Activated CD4-positive, alpha-beta T cell treated with anti-CD3 and anti-CD28 coated beads, Interleukin-2, amount 10 ng/mL, durations not matched to agents 24 days and 14 days (primary cell): Measurements from ENCODE around the gene POP4. TPM values are rescaled to one million over a fixed set of nuclear protein-coding genes. Genes with fewer than 3 reads are reported as not detected.

ENCODE experiments used
- DNase-seq: peaks from one replicate; pipeline ENCODE4 v3.0.0; 2022
- H3K27ac Mint-ChIP-seq: one replicate; pipeline ENCODE4 v1.8.0; 2022; ENCODE audit warnings: mild to moderate bottlenecking, mixed read lengths
- H3K27me3 Mint-ChIP-seq: one replicate; pipeline ENCODE4 v1.8.0; 2022; ENCODE audit warnings: mixed read lengths
- H3K36me3 Mint-ChIP-seq: one replicate; pipeline ENCODE4 v1.8.0; 2022; ENCODE audit warnings: low read depth, mild to moderate bottlenecking, mixed read lengths
- H3K4me1 Mint-ChIP-seq: one replicate; pipeline ENCODE4 v1.8.0; 2021; ENCODE audit warnings: mixed read lengths
- H3K4me3 Mint-ChIP-seq: one replicate; pipeline ENCODE4 v1.8.0; 2022; ENCODE audit warnings: mild to moderate bottlenecking, moderate library complexity, mixed read lengths
- H3K9me3 Mint-ChIP-seq: one replicate; pipeline ENCODE4 v1.8.0; 2021; ENCODE audit warnings: mixed read lengths
- intact Hi-C: fragments of 100-400 bp; cut with micrococcal nuclease; formaldehyde crosslinking; loops from one replicate; pipeline ENCODE4 v1.15.1; 2023
- total RNA-seq: library from RNA; stranded (reverse); gene quantifications from 2 replicates; pipeline ENCODE4 v1.2.3, GENCODE V29; 2022

Gene POP4
- total RNA-seq, 1 donor from 2014 or later, result 121 TPM

- DNase-seq, result peak; percentile 96
- intact Hi-C loops, result loop anchor here (1.0 kb wide), 3 partner anchors 58 to 106 kb away; no protein-coding TSS in a partner anchor
- H3K9me3 Mint-ChIP-seq, result no peaks in the 10 kb centered on the region
- H3K36me3 Mint-ChIP-seq, result peaks cover 54% of the 10 kb centered on the region
- H3K4me1 Mint-ChIP-seq, result peaks cover 22% of the 10 kb centered on the region
- peaks cover 2% of the 10 kb centered on the region for H3K27me3 Mint-ChIP-seq
- no peak overlapping the region for H3K4me3 Mint-ChIP-seq
- peak overlapping the region; percentile 77 for H3K27ac Mint-ChIP-seq
Observed at GRCh38 chr19:29610574-29611271, 4.6 kb downstream of the POP4 start.

GRCh38 chr19:29612121-29612520 lies 6.0 kb downstream of the POP4 start:
- no peak for DNase-seq
- H3K4me1 Mint-ChIP-seq, result peaks cover 13% of the 10 kb centered on the region
- H3K9me3 Mint-ChIP-seq, result no peaks in the 10 kb centered on the region
- intact Hi-C loops, result no loop called here
- H3K36me3 Mint-ChIP-seq, result peaks cover 57% of the 10 kb centered on the region
- H3K27ac Mint-ChIP-seq, result no peak overlapping the region
- no peak overlapping the region for H3K4me3 Mint-ChIP-seq
- no peaks in the 10 kb centered on the region for H3K27me3 Mint-ChIP-seq

- peaks cover 11% of the 10 kb centered on the region for H3K4me1 Mint-ChIP-seq
- H3K36me3 Mint-ChIP-seq, result peaks cover 58% of the 10 kb centered on the region
Observed at GRCh38 chr19:29612801-29613595, 6.9 kb downstream of the POP4 start.

GRCh38 chr19:29614046-29614445 lies 8.0 kb downstream of the POP4 start:
- no peak for DNase-seq
- Mint-ChIP-seq H3K9me3 (no peaks in the 10 kb centered on the region), H3K4me1 (peaks cover 8% of the 10 kb centered on the region), H3K36me3 (peaks cover 52% of the 10 kb centered on the region), H3K4me3 (no peak overlapping the region), H3K27ac (no peak overlapping the region), H3K27me3 (no peaks in the 10 kb centered on the region)
- intact Hi-C loops, result no loop called here

More at GRCh38 chr19:29612801-29613595, 6.9 kb downstream of the POP4 start:
- Mint-ChIP-seq H3K9me3 (no peaks in the 10 kb centered on the region), H3K27me3 (no peaks in the 10 kb centered on the region), H3K27ac (no peak overlapping the region), H3K4me3 (no peak overlapping the region)
- intact Hi-C loops, result no loop called here
- no peak for DNase-seq

- no peak for DNase-seq
- H3K27ac Mint-ChIP-seq, result no peak overlapping the region
- H3K36me3 Mint-ChIP-seq, result peaks cover 48% of the 10 kb centered on the region
- no peak overlapping the region for H3K4me3 Mint-ChIP-seq
- H3K4me1 Mint-ChIP-seq, result peaks cover 8% of the 10 kb centered on the region
- no peaks in the 10 kb centered on the region for H3K9me3 Mint-ChIP-seq
- H3K27me3 Mint-ChIP-seq, result no peaks in the 10 kb centered on the region
- intact Hi-C loops, result no loop called here
Observed at GRCh38 chr19:29614780-29615179, 8.7 kb downstream of the POP4 start.

- H3K9me3 Mint-ChIP-seq, result no peaks in the 10 kb centered on the region
- no peaks in the 10 kb centered on the region for H3K27me3 Mint-ChIP-seq
- intact Hi-C loops, result no loop called here
- no peak for DNase-seq
- peaks cover 41% of the 10 kb centered on the region for H3K36me3 Mint-ChIP-seq
- peaks cover 14% of the 10 kb centered on the region for H3K4me1 Mint-ChIP-seq
- no peak overlapping the region for H3K4me3 Mint-ChIP-seq
- H3K27ac Mint-ChIP-seq, result no peak overlapping the region
Observed at GRCh38 chr19:29615891-29616425, 9.9 kb downstream of the POP4 start.

GRCh38 chr19:29616541-29616940 lies 10.5 kb downstream of the POP4 start:
- Mint-ChIP-seq H3K27me3 (no peaks in the 10 kb centered on the region), H3K36me3 (peaks cover 38% of the 10 kb centered on the region), H3K9me3 (no peaks in the 10 kb centered on the region), H3K4me3 (no peak overlapping the region), H3K27ac (no peak overlapping the region), H3K4me1 (peaks cover 18% of the 10 kb centered on the region)
- intact Hi-C loops, result no loop called here
- no peak for DNase-seq

- Mint-ChIP-seq H3K27ac (no peak overlapping the region), H3K4me3 (no peak overlapping the region), H3K9me3 (no peaks in the 10 kb centered on the region), H3K36me3 (peaks cover 30% of the 10 kb centered on the region), H3K27me3 (no peaks in the 10 kb centered on the region), H3K4me1 (peaks cover 28% of the 10 kb centered on the region)
- no peak for DNase-seq
- intact Hi-C loops, result no loop called here
Observed at GRCh38 chr19:29617366-29618266, 11.5 kb downstream of the POP4 start.

GRCh38 chr19:29618434-29618833 lies 12.4 kb downstream of the POP4 start:
- H3K27ac Mint-ChIP-seq, result no peak overlapping the region
- H3K4me1 Mint-ChIP-seq, result peaks cover 37% of the 10 kb centered on the region
- H3K36me3 Mint-ChIP-seq, result peaks cover 21% of the 10 kb centered on the region
- H3K4me3 Mint-ChIP-seq, result no peak overlapping the region
- no peaks in the 10 kb centered on the region for H3K9me3 Mint-ChIP-seq
- no peaks in the 10 kb centered on the region for H3K27me3 Mint-ChIP-seq
- intact Hi-C loops, result no loop called here
- no peak for DNase-seq

- Mint-ChIP-seq H3K27me3 (no peaks in the 10 kb centered on the region), H3K4me3 (no peak overlapping the region), H3K9me3 (no peaks in the 10 kb centered on the region), H3K36me3 (peaks cover 18% of the 10 kb centered on the region), H3K27ac (no peak overlapping the region), H3K4me1 (peaks cover 41% of the 10 kb centered on the region)
- no peak for DNase-seq
- intact Hi-C loops, result no loop called here
Observed at GRCh38 chr19:29618871-29619270, 12.8 kb downstream of the POP4 start.

- DNase-seq, result peak; percentile 78
- intact Hi-C loops, result loop anchor here (5.0 kb wide), 1 partner anchor 66 kb away; no protein-coding TSS in a partner anchor
- peaks cover 7% of the 10 kb centered on the region for H3K36me3 Mint-ChIP-seq
- peak overlapping the region; percentile 56 for H3K27ac Mint-ChIP-seq
- no peaks in the 10 kb centered on the region for H3K27me3 Mint-ChIP-seq
- H3K4me3 Mint-ChIP-seq, result peak overlapping the region; percentile 69
- H3K9me3 Mint-ChIP-seq, result no peaks in the 10 kb centered on the region
- H3K4me1 Mint-ChIP-seq, result peaks cover 49% of the 10 kb centered on the region
Observed at GRCh38 chr19:29620931-29621351, 14.9 kb downstream of the POP4 start.

- intact Hi-C loops, result loop anchor here (2.0 to 5.0 kb wide), 2 partner anchors 42 to 65 kb away; partner anchors contain the start of gene PLEKHF1
- no peaks in the 10 kb centered on the region for H3K9me3 Mint-ChIP-seq
- peak overlapping the region; percentile 45 for H3K27ac Mint-ChIP-seq
- H3K27me3 Mint-ChIP-seq, result no peaks in the 10 kb centered on the region
- no peaks in the 10 kb centered on the region for H3K36me3 Mint-ChIP-seq
- peak; percentile 73 for DNase-seq
- H3K4me3 Mint-ChIP-seq, result peak overlapping the region; percentile 6
- H3K4me1 Mint-ChIP-seq, result peaks cover 49% of the 10 kb centered on the region
Observed at GRCh38 chr19:29622166-29623070, 16.3 kb downstream of the POP4 start.
